SU-DHL-6 (cell line): ENCODE measurements around the gene SAPCD2.

Source experiments
- EZH2phosphoT487 ChIP-seq: fragments of 200-600 bp; sonication (generic), shearing (Covaris generic); conservative IDR thresholded peaks from 2 replicates; pipeline ENCODE4 v1.6.1; 2018; ENCODE audit warnings: mild to moderate bottlenecking, antibody characterized with exemption, low read length, moderate library complexity, mixed read lengths
- TF ChIP-seq, protein P1 (sequence below): fragments of 200-600 bp; sonication (generic); IDR thresholded peaks from one replicate; pipeline ENCODE4 v1.5.1; 2017; ENCODE audit warnings: antibody characterized with exemption, mild to moderate bottlenecking, low read length, moderate library complexity; ENCODE audit not compliant: insufficient read depth, poor library complexity, severe bottlenecking

DNA sequence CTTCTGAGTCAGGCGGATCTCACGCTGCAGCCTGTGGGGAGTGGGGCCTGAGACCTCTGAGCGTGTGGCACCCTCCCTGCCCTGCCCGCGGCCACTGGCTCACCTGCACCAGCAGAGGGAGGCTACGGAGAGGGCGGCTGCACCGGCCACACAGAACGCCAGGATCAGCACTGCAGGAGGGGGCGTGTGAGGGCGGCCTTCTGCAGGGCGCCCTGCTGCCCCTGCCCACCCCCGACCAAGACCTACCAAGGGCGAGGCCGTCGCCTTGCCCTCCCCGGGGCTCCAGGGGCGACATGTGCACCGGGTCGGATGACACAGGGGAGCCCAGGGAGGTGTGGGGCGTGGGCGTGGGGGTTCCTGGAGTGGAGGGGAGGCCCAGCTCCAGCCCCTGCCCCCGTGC is 29.8 kb downstream of the SAPCD2 start:
- TF ChIP-seq, protein P1, sequence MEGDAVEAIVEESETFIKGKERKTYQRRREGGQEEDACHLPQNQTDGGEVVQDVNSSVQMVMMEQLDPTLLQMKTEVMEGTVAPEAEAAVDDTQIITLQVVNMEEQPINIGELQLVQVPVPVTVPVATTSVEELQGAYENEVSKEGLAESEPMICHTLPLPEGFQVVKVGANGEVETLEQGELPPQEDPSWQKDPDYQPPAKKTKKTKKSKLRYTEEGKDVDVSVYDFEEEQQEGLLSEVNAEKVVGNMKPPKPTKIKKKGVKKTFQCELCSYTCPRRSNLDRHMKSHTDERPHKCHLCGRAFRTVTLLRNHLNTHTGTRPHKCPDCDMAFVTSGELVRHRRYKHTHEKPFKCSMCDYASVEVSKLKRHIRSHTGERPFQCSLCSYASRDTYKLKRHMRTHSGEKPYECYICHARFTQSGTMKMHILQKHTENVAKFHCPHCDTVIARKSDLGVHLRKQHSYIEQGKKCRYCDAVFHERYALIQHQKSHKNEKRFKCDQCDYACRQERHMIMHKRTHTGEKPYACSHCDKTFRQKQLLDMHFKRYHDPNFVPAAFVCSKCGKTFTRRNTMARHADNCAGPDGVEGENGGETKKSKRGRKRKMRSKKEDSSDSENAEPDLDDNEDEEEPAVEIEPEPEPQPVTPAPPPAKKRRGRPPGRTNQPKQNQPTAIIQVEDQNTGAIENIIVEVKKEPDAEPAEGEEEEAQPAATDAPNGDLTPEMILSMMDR = no peak
- no peak for TF ChIP-seq EZH2phosphoT487
